ENCODE measurements around the gene ISLR2. TPM values are rescaled to one million over a fixed set of nuclear protein-coding genes. Genes with fewer than 3 reads are reported as not detected.

ISLR2 gene
- total and polyA plus RNA-seq, 2 donors (not counting 3 experiments of a cell fraction or from before 2014, with no cell fraction given), result not detected

- Histone ChIP-seq H3K4me3 (replicated peaks in 1 of 3; ENCODE audit: insufficient read depth in 1 of 3, low read depth in 1 of 3, low read length in 3 of 3) (no peak overlapping the region), H3K27ac (ENCODE audit: insufficient read depth, low read depth, low read length) (no peak overlapping the region), H3K4me2 (ENCODE audit: insufficient read depth, low read length) (no peak overlapping the region), H3K9ac (replicated peaks; ENCODE audit: extremely low read depth, insufficient read depth, low read length) (no peak overlapping the region), H3K36me3 (ENCODE audit: control insufficient read depth in 2 of 2, extremely low read depth in 1 of 2, insufficient read depth in 2 of 2, low read length in 2 of 2) (no peaks in the 10 kb centered on the region), H2AFZ (ENCODE audit: low read depth, low read length) (no peak overlapping the region), H3K27me3 (ENCODE audit: control insufficient read depth in 2 of 2, insufficient read depth in 2 of 2, low read length in 2 of 2) (peaks cover 21 to 28% of the 10 kb centered on the region in 2 experiments), H4K20me1 (replicated peaks; ENCODE audit: control insufficient read depth, extremely low read depth, insufficient read depth, low read length) (no peaks in the 10 kb centered on the region), H3K4me1 (ENCODE audit: control insufficient read depth, extremely low read depth, insufficient read depth, low read length) (no peaks in the 10 kb centered on the region), H3K9me1 (replicated peaks; ENCODE audit: control insufficient read depth, extremely low read depth, insufficient read depth, low read length) (no peaks in the 10 kb centered on the region), H3K9me3 (replicated peaks; ENCODE audit: control insufficient read depth, insufficient read depth, low read length) (no peaks in the 10 kb centered on the region), H3K79me2 (ENCODE audit: control insufficient read depth, insufficient read depth, low read length) (no peaks in the 10 kb centered on the region)
- dilution Hi-C loops (cut with MboI; ENCODE audit: extremely low pct_ligation_motif_present, low sequenced_read_pairs) (no loop called here), intact Hi-C loops (cut with micrococcal nuclease) (no loop called here)
- DNase-seq (ENCODE audit: low read depth, low spot score), result no peak
- CTCF ChIA-PET, result interaction anchor here (1.2 to 3.9 kb wide), 5 partner anchors 17 to 200 kb away, joined by 3 to 15 read pairs (median 5); no protein-coding TSS in a partner anchor
- TF ChIP-seq FOS (IDR thresholded peaks at IDR 0.05; ENCODE audit: borderline replicate concordance, insufficient read depth, low read length) (no peak), MYC (IDR thresholded peaks at IDR 0.05; ENCODE audit: low read depth, low read length) (no peak), POLR2AphosphoS5 (IDR thresholded peaks at IDR 0.05; ENCODE audit: insufficient read depth, low read depth, low read length) (no peak), POLR2A (IDR thresholded peaks at IDR 0.05; ENCODE audit: low read depth, low read length) (no peak), JUN (IDR thresholded peaks at IDR 0.05; ENCODE audit: borderline replicate concordance, insufficient read depth, insufficient read length, low read depth) (no peak), EZH2 (IDR thresholded peaks at IDR 0.05; ENCODE audit: borderline replicate concordance, low read depth, low read length, severe bottlenecking) (no peak), MAX (IDR thresholded peaks at IDR 0.05; ENCODE audit: insufficient read depth, insufficient read length) (no peak), GATA2 (IDR thresholded peaks at IDR 0.05; ENCODE audit: insufficient read depth, insufficient read length, low read depth, low read length) (no peak)
- TF ChIP-seq, protein P1, sequence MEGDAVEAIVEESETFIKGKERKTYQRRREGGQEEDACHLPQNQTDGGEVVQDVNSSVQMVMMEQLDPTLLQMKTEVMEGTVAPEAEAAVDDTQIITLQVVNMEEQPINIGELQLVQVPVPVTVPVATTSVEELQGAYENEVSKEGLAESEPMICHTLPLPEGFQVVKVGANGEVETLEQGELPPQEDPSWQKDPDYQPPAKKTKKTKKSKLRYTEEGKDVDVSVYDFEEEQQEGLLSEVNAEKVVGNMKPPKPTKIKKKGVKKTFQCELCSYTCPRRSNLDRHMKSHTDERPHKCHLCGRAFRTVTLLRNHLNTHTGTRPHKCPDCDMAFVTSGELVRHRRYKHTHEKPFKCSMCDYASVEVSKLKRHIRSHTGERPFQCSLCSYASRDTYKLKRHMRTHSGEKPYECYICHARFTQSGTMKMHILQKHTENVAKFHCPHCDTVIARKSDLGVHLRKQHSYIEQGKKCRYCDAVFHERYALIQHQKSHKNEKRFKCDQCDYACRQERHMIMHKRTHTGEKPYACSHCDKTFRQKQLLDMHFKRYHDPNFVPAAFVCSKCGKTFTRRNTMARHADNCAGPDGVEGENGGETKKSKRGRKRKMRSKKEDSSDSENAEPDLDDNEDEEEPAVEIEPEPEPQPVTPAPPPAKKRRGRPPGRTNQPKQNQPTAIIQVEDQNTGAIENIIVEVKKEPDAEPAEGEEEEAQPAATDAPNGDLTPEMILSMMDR (IDR thresholded peaks at IDR 0.05; ENCODE audit: extremely low read depth in 1 of 2, insufficient read depth in 1 of 2, low read depth in 1 of 2, low read length in 2 of 2), result no peak
- BruUV-seq (replicated peaks), result no TSS peak
- no peak for FAIRE-seq
- POLR2A ChIA-PET, result no interaction called here
Observed at GRCh38 chr15:74122403-74123130, 7.8 kb upstream of the ISLR2 start.
